H9 (cell line): ENCODE results near the gene BRF1. TPM values are rescaled to one million over a fixed set of nuclear protein-coding genes. Genes with fewer than 3 reads are reported as not detected.
A peak's percentile ranks its signal among the peaks of the same experiment; 100 is the strongest.

Experiments
- DNase-seq: peaks from one replicate; pipeline ENCODE4 v3.0.0-alpha.2; 2017
- H2AFZ ChIP-seq: one replicate; pipeline ENCODE4 v1.6.1; 2013; ENCODE audit warnings: mild to moderate bottlenecking, low read length, control low read depth, moderate library complexity
- H2AK5ac ChIP-seq: 2 replicates; pipeline ENCODE4 v1.6.1; 2013; ENCODE audit warnings: low read length, control low read depth, mixed read lengths; ENCODE audit not compliant: insufficient read length
- H2BK120ac ChIP-seq: one replicate; pipeline ENCODE4 v1.6.1; 2013; ENCODE audit warnings: low read depth, mild to moderate bottlenecking, low read length, control low read depth, inconsistent platforms; ENCODE audit not compliant: poor library complexity, severe bottlenecking
- H2BK12ac ChIP-seq: 2 replicates; pipeline ENCODE4 v1.6.1; 2013; ENCODE audit warnings: low read length, control low read depth, mixed read lengths, low read depth; ENCODE audit not compliant: insufficient read length
- H2BK15ac ChIP-seq: 2 replicates; pipeline ENCODE4 v1.6.1; 2013; ENCODE audit warnings: low read depth, low read length, control low read depth
- H2BK20ac ChIP-seq: one replicate; pipeline ENCODE4 v1.6.1; 2013; ENCODE audit warnings: low read depth, mild to moderate bottlenecking, low read length, control low read depth, inconsistent platforms; ENCODE audit not compliant: poor library complexity, severe bottlenecking
- H2BK5ac ChIP-seq: 2 replicates; pipeline ENCODE4 v1.6.1; 2013; ENCODE audit warnings: low read length, control low read depth, mixed read lengths; ENCODE audit not compliant: insufficient read length
- H3K14ac ChIP-seq: 2 replicates; pipeline ENCODE4 v1.6.1; 2013; ENCODE audit warnings: low read length, control low read depth; ENCODE audit not compliant: insufficient read depth
- H3K18ac ChIP-seq: 2 replicates; pipeline ENCODE4 v1.6.1; 2013; ENCODE audit warnings: low read depth, mild to moderate bottlenecking, mixed read lengths, low read length, control low read depth; ENCODE audit not compliant: insufficient read length
- H3K23ac ChIP-seq: 2 replicates; pipeline ENCODE4 v1.6.1; 2013; ENCODE audit warnings: low read length, control low read depth, mixed read lengths, low read depth; ENCODE audit not compliant: insufficient read length
- H3K23me2 ChIP-seq: 2 replicates; pipeline ENCODE4 v1.6.1; 2013; ENCODE audit warnings: low read depth, mild to moderate bottlenecking, mixed read lengths, low read length, control low read depth; ENCODE audit not compliant: insufficient read length, poor library complexity, severe bottlenecking
- H3K27ac ChIP-seq: 2 replicates; pipeline ENCODE4 v1.5.1; 2013; ENCODE audit warnings: low read length, control low read depth, mixed read lengths, low read depth; ENCODE audit not compliant: insufficient read length
- H3K27me3 ChIP-seq: 2 replicates; pipeline ENCODE4 v1.6.1; 2013; ENCODE audit warnings: low read length, control low read depth, inconsistent platforms; ENCODE audit not compliant: insufficient read depth
- H3K4ac ChIP-seq: 2 replicates; pipeline ENCODE4 v1.6.1; 2013; ENCODE audit warnings: low read depth, mild to moderate bottlenecking, control low read depth, inconsistent platforms, low read length, moderate library complexity
- H3K4me1 ChIP-seq: 2 replicates; pipeline ENCODE4 v1.6.1; 2013; ENCODE audit warnings: low read length, control low read depth, inconsistent platforms; ENCODE audit not compliant: insufficient read depth
- H3K4me2 ChIP-seq: 2 replicates; pipeline ENCODE4 v1.6.1; 2013; ENCODE audit warnings: low read length, control low read depth, mixed read lengths; ENCODE audit not compliant: insufficient read length, insufficient read depth
- H3K56ac ChIP-seq: 2 replicates; pipeline ENCODE4 v1.6.1; 2013; ENCODE audit warnings: low read depth, mild to moderate bottlenecking, mixed read lengths, low read length, control low read depth; ENCODE audit not compliant: insufficient read length
- H3K79me1 ChIP-seq: 2 replicates; pipeline ENCODE4 v1.6.1; 2013; ENCODE audit warnings: low read depth, mild to moderate bottlenecking, moderate library complexity, low read length, control low read depth, inconsistent platforms; ENCODE audit not compliant: insufficient read depth, poor library complexity, severe bottlenecking
- H3K79me2 ChIP-seq: 2 replicates; pipeline ENCODE4 v1.6.1; 2013; ENCODE audit warnings: low read length, control low read depth, inconsistent platforms; ENCODE audit not compliant: insufficient read depth
- H3K9ac ChIP-seq: 2 replicates; pipeline ENCODE4 v1.6.1; 2013; ENCODE audit warnings: low read length, control low read depth, mixed read lengths; ENCODE audit not compliant: insufficient read length; ENCODE audit errors: extremely low read depth
- H3K9me3 ChIP-seq: one replicate; pipeline ENCODE4 v1.6.1; 2013; ENCODE audit warnings: low read depth, low read length, inconsistent platforms; ENCODE audit not compliant: control insufficient read depth
- H3T11ph ChIP-seq: one replicate; pipeline ENCODE4 v1.6.1; 2013; ENCODE audit warnings: mild to moderate bottlenecking, low read length, control low read depth, inconsistent platforms
- H4K20me1 ChIP-seq: one replicate; pipeline ENCODE4 v1.6.1; 2013; ENCODE audit not compliant: control insufficient read depth, insufficient read length, insufficient read depth
- H4K5ac ChIP-seq: 2 replicates; pipeline ENCODE4 v1.6.1; 2013; ENCODE audit warnings: low read depth, mild to moderate bottlenecking, mixed read lengths, low read length, control low read depth; ENCODE audit not compliant: insufficient read length
- H4K8ac ChIP-seq: replicated peaks from 2 replicates; pipeline ENCODE4 v1.6.1; 2013; ENCODE audit warnings: low read length, control low read depth, mixed read lengths, low read depth; ENCODE audit not compliant: insufficient read length
- H4K91ac ChIP-seq: 2 replicates; pipeline ENCODE4 v1.6.1; 2013; ENCODE audit warnings: low read depth, mild to moderate bottlenecking, moderate library complexity, mixed read lengths, low read length, control low read depth; ENCODE audit not compliant: insufficient read length
- H3K27ac Mint-ChIP-seq, 3 experiments: 2 replicates in 2 of 3; 3 replicates in 1 of 3; pipeline ENCODE4 v1.8.0; 2020 to 2021; ENCODE audit warnings: mixed read lengths in 3 of 3, mild to moderate bottlenecking in 1 of 3, moderate library complexity in 1 of 3
- H3K27me3 Mint-ChIP-seq: 2 replicates; pipeline ENCODE4 v1.8.0; 2021; ENCODE audit warnings: low read depth, mild to moderate bottlenecking, moderate library complexity, mixed read lengths
- H3K36me3 Mint-ChIP-seq, 3 experiments: 2 replicates in 2 of 3; 3 replicates in 1 of 3; pipeline ENCODE4 v1.8.0; 2020 to 2021; ENCODE audit warnings: low read depth in 3 of 3, mixed read lengths in 3 of 3; ENCODE audit not compliant: insufficient read depth in 1 of 3
- H3K4me1 Mint-ChIP-seq, 2 experiments: 2 replicates each; pipeline ENCODE4 v1.8.0; 2020; ENCODE audit warnings: mixed read lengths in 2 of 2
- H3K4me3 Mint-ChIP-seq, 2 experiments: 2 replicates in 1 of 2; 3 replicates in 1 of 2; pipeline ENCODE4 v1.8.0; 2020 to 2021; ENCODE audit warnings: mild to moderate bottlenecking in 2 of 2, mixed read lengths in 2 of 2, moderate library complexity in 1 of 2
- H3K9me3 Mint-ChIP-seq, 2 experiments: 2 replicates in 1 of 2; 3 replicates in 1 of 2; pipeline ENCODE4 v1.8.0; 2020; ENCODE audit warnings: mild to moderate bottlenecking in 2 of 2, mixed read lengths in 2 of 2, moderate library complexity in 1 of 2
- WGBS: extraction: QIAGEN DNeasy Blood & Tissue Kit; methylation state at CpG from one replicate; pipeline ENCODE4 v1.1.7; 2013; ENCODE audit warnings: missing lambda C conversion rate, low lambda C conversion rate, mixed read lengths; ENCODE audit not compliant: insufficient read length; ENCODE audit errors: extremely low coverage; 5-methylcytosine and 5-hydroxymethylcytosine counted together
- total RNA-seq: library from RNA; stranded (reverse); gene quantifications from 2 replicates; pipeline ENCODE4 v1.2.1, GENCODE V29; 2021
- TF ChIP-seq, protein P1 (sequence below): fragments of 200-600 bp; sonication (generic); conservative IDR thresholded peaks from 3 replicates; pipeline ENCODE4 v1.8.0; 2021; ENCODE audit warnings: antibody characterized with exemption, mild to moderate bottlenecking

The BRF1 gene
- total RNA-seq, 1 experiment from 2014 or later = 28.3 TPM

DNA sequence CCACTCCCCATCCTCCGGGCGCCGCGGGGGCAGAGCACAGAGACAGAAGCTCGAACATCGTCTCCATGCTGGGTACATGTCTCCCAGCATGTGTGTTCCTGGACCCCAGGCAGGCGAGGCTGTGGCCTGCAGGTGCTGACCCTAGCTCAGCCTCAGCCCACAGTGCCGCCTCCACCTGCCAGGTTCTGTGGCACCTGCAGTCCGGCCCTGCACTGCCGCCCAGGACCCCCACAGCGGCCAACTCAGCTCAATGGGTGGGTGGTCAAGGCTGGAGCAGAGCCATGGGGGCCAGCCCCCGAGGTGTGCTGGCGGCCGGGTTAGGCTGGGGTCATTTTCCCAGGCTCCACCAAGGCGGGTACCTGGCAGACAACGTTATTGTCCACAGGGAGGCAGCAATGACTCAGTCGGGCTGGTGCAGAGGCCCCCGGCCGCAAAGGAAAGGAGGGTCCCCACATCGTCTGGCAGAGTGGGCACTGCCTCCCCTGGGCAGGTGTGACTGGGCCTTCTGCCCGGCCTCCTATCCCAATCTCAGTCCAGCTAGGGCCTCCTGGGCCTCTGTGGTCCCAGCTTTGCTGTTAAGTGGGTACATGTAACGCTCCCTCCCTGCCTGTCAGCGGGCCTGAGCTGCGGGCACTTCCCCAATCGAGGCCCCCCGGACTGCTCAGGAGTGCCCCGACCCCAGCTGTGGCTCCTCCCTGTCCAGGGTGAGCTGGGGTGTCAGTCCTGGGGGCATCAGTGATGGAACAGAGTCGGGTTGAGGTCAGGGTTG lies 99.5 kb downstream of the BRF1 start:
- no CpG with 5 or more reads among the region's 28 CpGs for WGBS
- H3K18ac ChIP-seq = no peak overlapping the region
- H2BK20ac ChIP-seq = no peak overlapping the region
- no peak overlapping the region for H3K4ac ChIP-seq
- Mint-ChIP-seq H3K9me3 (no peaks in the 10 kb centered on the region), H3K27me3 (peaks cover 28% of the 10 kb centered on the region), H3K36me3 (no peaks in the 10 kb centered on the region), H3K4me3 (no peak overlapping the region), H3K27ac (no peak overlapping the region), H3K4me1 (peaks cover 0 to 3% of the 10 kb centered on the region in 2 experiments; a peak in 2 of 4 replicates)
- no peak overlapping the region for H3K56ac ChIP-seq
- H3K79me1 ChIP-seq = no peaks in the 10 kb centered on the region
- H3K9ac ChIP-seq = no peak overlapping the region
- no peak for DNase-seq
- no peaks in the 10 kb centered on the region for H3K4me1 ChIP-seq
- H3K4me2 ChIP-seq = no peak overlapping the region
- H4K8ac ChIP-seq = no peak overlapping the region
- H3K23ac ChIP-seq = no peak overlapping the region
- H4K20me1 ChIP-seq = no peaks in the 10 kb centered on the region
- no peak overlapping the region for H2AFZ ChIP-seq
- TF ChIP-seq, protein P1, sequence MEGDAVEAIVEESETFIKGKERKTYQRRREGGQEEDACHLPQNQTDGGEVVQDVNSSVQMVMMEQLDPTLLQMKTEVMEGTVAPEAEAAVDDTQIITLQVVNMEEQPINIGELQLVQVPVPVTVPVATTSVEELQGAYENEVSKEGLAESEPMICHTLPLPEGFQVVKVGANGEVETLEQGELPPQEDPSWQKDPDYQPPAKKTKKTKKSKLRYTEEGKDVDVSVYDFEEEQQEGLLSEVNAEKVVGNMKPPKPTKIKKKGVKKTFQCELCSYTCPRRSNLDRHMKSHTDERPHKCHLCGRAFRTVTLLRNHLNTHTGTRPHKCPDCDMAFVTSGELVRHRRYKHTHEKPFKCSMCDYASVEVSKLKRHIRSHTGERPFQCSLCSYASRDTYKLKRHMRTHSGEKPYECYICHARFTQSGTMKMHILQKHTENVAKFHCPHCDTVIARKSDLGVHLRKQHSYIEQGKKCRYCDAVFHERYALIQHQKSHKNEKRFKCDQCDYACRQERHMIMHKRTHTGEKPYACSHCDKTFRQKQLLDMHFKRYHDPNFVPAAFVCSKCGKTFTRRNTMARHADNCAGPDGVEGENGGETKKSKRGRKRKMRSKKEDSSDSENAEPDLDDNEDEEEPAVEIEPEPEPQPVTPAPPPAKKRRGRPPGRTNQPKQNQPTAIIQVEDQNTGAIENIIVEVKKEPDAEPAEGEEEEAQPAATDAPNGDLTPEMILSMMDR = peak; percentile 52
- H3K23me2 ChIP-seq = no peaks in the 10 kb centered on the region
- H2BK12ac ChIP-seq = no peak overlapping the region
- no peaks in the 10 kb centered on the region; the same call in 1 of the 2 replicates for H3K27me3 ChIP-seq
- no peak overlapping the region for H2BK5ac ChIP-seq
- no peaks in the 10 kb centered on the region for H3K79me2 ChIP-seq
- no peak overlapping the region for H2BK120ac ChIP-seq
- H3T11ph ChIP-seq = no peak overlapping the region
- H3K27ac ChIP-seq = no peak overlapping the region
- no peak overlapping the region for H2BK15ac ChIP-seq
- no peak overlapping the region for H2AK5ac ChIP-seq
- H4K5ac ChIP-seq = no peak overlapping the region
- no peak overlapping the region for H4K91ac ChIP-seq
- no peaks in the 10 kb centered on the region for H3K9me3 ChIP-seq
- H3K14ac ChIP-seq = no peak overlapping the region
